ENCODE data around the gene ZNF446. TPM values are rescaled to one million over a fixed set of nuclear protein-coding genes. Genes with fewer than 3 reads are reported as not detected.

Gene ZNF446
- total and polyA plus RNA-seq, 9 of the 15 experiments (the other 6 are each of a cell fraction or from before 2014, with no cell fraction given): 0.07 to 4.8 (median 1.2) TPM

DNA sequence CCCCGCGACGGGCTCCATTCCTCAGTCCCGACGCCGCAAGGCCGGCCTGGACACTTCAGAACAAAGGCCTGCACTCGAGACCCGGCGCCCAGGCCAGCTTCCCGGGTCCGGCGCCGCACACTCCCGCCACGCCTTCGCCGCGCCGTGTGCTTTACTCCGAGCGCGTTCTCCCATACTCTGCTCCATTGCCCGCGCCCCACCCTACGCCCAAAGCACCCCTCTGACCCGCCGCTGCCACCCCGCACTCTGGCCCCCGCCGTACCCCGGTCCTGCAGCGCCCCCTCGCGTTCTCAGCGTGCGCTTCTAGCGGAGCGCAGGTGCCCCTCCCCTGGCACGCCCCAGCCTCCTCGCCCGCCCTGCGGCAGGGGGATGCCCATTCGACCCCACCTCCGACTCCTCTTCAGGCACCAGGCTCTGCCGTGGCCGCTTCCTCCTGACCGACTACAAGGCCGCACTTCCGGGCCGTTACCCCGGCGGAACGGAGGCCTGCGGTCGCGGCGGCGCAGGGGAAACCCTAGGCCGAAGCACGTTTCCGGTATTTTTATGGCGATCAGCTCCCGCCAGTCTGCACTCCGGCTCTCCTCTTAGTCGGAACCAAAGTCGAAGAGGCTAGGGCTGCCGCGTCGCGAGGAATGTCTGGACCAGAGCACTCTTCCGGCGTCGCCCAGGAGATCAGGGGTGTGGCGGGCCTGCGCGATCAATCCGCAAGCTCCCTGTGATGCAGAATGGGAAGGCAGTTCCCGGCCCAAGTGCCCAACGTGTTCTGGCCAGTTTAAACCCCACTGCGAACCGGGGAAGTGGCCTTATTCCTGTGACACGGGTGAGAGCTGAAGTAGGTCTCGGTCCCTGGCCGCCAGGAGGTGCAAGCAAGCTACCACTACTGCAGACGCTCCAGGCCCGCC lies 43.5 kb downstream of the ZNF446 start, which contains the start of gene ZBTB45 (continued):
- TF ChIP-seq TAL1 (IDR thresholded peaks at IDR 0.05) (no peak), CEBPZ (IDR thresholded peaks at IDR 0.05; ENCODE audit: borderline replicate concordance, low read depth, low read length) (no peak), HDAC8 (tag; IDR thresholded peaks at IDR 0.05) (no peak), NFRKB (IDR thresholded peaks at IDR 0.05; ENCODE audit: low read depth) (peak; percentile 59; the same call in 1 of the 2 replicates), THRAP3 (IDR thresholded peaks at IDR 0.05; ENCODE audit: borderline replicate concordance) (peak; percentile 94; the same call in 1 of the 2 replicates), ZBTB17 (CRISPR knock-in tag; IDR thresholded peaks at IDR 0.05) (peak; percentile 34; the same call in 1 of the 2 replicates), ZNF785 (CRISPR knock-in tag; IDR thresholded peaks at IDR 0.05) (no peak), CBX2 (IDR thresholded peaks at IDR 0.05; ENCODE audit: insufficient read depth, low read length, poor library complexity, severe bottlenecking) (no peak), XRCC5 (IDR thresholded peaks at IDR 0.05; ENCODE audit: low read depth, low read length) (peak; percentile 99), SMAD1 (IDR thresholded peaks at IDR 0.05; ENCODE audit: low read depth, low read length, partially characterized antibody) (no peak), PKNOX1 (IDR thresholded peaks at IDR 0.05) (peak; percentile 73), ZNF384 (IDR thresholded peaks at IDR 0.05; ENCODE audit: low read depth, low read length) (peak; percentile 52; the same call in 1 of the 2 replicates), SRF (CRISPR knock-in tag; IDR thresholded peaks at IDR 0.05) (peak in 1 of 2 experiments; percentile 75; a peak in 1 of 4 replicates), MLLT1 (IDR thresholded peaks at IDR 0.05) (peak; percentile 70 to 86; a peak in 3 of 4 replicates), ETS2 (tag; IDR thresholded peaks at IDR 0.05; ENCODE audit: borderline replicate concordance, poor library complexity, severe bottlenecking) (no peak), CHD4 (IDR thresholded peaks at IDR 0.05; ENCODE audit: insufficient read depth, insufficient replicate concordance, low read depth, low read length, poor library complexity, severe bottlenecking) (no peak), PCBP1 (IDR thresholded peaks at IDR 0.05; ENCODE audit: low read depth, low read length, poor library complexity, severe bottlenecking) (peak; percentile 95), CBX3 (IDR thresholded peaks at IDR 0.05; ENCODE audit: borderline replicate concordance in 1 of 2, low read length in 2 of 2) (peak in 1 of 2 experiments; percentile 72; a peak in 2 of 3 replicates), HLTF (IDR thresholded peaks at IDR 0.05) (peak; percentile 84), RBM25 (IDR thresholded peaks at IDR 0.05; ENCODE audit: low read depth, low read length, severe bottlenecking) (no peak)
- TF ChIP-seq, protein P1, sequence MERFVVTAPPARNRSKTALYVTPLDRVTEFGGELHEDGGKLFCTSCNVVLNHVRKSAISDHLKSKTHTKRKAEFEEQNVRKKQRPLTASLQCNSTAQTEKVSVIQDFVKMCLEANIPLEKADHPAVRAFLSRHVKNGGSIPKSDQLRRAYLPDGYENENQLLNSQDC (CRISPR knock-in tag; IDR thresholded peaks at IDR 0.05): peak; percentile 91
